NCI-H510A (cell line): ENCODE data around the gene PALD1.

ENCODE experiments used
- DNase-seq: peaks from one replicate; lab custom pipeline; 2025; lab: John Stamatoyannopoulos, UW

Gene PALD1

DNA sequence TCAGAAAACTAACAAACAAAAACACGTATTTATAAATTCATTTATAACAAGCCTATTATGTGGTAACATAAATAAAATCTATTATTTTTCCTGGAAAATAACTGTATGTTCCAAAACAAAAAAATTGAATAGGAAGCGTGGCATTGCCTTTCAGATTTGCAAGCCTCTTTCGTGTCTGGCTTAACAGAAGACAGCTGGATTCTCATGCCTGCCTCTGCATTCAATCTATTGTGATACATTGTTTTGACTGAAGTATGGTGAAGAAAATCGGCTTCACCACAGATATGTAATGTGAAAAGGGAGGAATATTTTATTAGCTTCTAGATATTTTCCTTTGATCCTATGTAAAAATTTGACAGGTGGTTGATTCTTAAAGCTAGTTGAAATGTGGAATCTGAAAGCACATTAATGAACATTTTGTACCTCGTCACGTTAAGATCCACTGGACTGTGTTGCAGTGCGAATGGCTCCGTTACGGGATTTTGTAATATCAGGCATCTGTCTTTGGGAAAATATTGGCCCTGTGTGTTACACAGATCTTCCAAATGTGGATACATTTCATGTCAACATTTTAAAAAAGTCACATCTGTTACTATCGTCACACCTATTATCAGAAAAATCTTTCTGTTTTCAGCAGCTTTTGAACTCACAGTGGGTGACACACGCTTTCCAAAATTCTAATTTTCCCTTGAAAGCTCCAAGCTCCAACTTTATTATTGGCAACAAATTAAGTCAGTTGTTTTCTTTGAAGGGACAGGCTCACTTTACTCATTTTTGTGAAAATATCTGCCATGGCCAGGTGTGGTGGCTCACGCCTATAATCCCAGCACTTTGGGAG lies 26.2 kb downstream of the PALD1 start:
- DNase-seq = no peak

DNA sequence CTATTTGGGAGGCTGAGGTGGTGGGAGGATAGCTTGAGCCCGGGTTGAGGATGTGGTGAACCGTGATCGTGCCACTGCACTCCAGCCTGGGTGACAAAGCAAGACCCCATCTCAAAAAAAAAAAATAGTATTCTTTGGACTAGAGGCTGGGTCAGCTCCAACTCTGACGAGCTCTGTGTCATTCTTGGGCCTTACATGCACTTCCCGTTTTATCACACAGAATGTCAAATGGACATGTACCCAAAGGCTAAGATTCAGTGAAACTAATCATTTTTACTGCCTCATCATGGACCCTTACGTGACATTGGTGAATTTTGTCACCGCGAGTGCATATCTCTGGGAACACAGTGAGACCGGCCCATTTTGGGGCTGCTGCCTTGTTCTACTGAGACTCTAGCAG lies 27.3 kb downstream of the PALD1 start:
- no peak for DNase-seq

- no peak for DNase-seq
Measured at GRCh38 chr10:70507966-70508365, 29.4 kb downstream of the PALD1 start.

- DNase-seq = peak; percentile 13
Measured at GRCh38 chr10:70508912-70509756, 30.6 kb downstream of the PALD1 start.

- DNase-seq = no peak
Measured at GRCh38 chr10:70509757-70510147, 31.2 kb downstream of the PALD1 start.

DNA sequence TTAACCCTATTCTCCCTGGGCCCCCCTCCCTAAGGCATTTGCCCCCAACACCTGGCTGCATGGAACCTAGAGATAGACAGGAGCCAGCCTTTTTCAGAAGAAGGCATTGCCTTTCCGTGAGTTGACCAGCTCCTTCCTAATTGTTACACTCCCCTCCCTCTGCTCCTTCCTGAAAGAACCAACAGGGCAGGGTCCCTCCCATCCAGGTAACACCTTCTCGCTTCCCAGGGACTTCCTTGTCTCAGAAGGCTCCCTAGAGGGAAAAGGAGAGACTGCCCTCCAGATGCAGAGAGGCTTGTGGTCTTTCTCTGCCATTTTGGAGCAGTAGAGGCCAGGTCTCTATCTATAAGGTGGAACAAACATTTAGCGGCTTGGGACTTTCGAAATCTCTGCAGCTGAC lies 31.9 kb downstream of the PALD1 start:
- DNase-seq = no peak

DNA sequence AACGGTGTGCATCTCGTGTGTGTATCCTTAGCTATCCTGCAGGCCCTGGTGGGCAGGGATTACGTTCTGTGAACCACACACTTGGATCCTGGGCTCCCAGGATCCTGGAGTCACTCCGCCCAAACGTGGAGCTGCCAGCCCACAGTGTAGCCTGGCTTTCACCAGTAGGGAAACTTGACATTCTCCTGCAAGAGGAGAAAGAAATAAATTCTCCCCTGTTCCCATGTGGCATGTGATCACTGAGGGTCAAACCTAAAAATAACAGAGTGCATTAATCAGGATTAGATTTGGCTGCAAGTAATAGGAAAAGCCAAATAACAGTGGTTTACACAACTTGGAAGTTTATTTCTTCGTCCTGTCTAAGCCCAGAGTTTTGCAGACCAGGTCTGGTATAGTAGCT lies 32.3 kb downstream of the PALD1 start:
- DNase-seq = no peak

- no peak for DNase-seq
Measured at GRCh38 chr10:70512149-70512639, 33.6 kb downstream of the PALD1 start.

DNA sequence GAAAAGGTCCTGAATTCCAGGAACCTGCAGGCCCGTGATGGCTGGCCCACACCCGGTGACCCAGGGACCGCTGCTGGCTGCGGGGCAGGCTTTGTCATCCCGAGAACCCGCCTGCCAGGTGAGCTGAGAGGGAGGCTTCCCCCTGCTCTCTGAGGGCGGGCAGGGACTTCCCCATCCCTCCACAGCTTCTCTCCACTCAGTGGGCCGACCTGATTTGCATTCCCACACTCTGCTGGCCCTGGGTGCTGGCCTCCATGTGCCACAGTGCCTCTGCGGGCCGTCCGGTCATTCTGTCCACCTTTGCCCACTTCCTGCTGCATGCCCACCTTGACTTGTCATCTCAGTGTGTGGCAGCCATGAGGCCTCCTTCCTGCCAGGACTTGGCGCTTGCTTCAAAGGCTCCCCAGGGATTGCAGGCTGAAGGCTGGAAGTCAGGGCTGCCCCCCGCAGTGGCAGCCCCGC lies 35.3 kb downstream of the PALD1 start:
- no peak for DNase-seq

DNA sequence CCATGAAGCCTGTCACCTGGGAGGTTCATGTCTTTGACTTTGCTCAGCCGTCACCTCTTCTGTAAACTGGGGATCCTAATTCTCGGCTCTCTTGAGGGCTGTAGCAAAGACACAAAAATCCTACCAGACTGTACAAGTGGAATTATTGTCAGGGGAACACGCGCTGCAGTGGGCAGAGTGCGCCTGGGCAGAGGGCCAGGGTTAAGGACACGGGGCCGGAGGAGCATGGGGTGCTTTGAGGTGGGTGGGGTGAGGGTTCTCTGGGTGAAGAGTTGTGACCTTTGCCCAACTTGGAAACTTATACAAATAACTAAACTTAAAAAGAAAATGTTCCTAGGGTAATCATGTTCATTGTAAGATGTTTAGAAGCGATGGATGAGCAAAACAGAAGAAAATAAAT lies 36.0 kb downstream of the PALD1 start:
- DNase-seq = no peak

DNA sequence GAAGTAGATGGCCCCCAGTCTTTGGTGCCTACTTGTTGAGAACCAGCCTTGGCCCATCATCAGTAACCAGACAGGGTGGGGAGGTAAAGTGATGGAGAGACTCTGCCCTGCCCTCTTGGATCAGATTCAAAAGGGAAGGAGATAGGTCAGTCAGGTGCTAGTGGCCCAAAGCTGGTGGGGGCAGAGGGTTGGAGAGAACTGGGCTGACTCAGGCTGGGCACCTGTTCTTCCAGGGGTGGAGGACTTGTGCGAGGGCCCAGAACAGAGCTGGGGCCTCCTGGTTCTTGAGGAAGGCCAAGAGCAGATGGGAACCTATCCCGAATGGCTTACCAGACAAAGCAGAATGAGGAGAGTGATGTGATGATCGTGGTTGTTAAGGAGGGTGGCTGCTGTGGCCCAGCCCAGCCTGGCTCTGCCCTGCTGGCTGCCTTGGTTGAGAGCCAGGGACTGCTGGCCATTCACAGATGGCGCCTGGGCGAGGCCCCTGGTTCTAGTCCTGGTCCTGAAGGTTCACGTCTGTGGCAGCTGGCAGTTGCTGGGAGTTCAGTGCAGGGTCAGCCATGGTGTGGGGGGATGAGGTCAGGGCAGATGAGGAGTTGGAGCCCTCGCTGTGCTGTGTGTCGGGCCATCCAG lies 36.6 kb downstream of the PALD1 start:
- no peak for DNase-seq

- DNase-seq = no peak
Measured at GRCh38 chr10:70518695-70519094, 40.1 kb downstream of the PALD1 start.

- no peak for DNase-seq
Measured at GRCh38 chr10:70523057-70523456, 44.5 kb downstream of the PALD1 start.

- no peak for DNase-seq
Measured at GRCh38 chr10:70523549-70523948, 45.0 kb downstream of the PALD1 start.

DNA sequence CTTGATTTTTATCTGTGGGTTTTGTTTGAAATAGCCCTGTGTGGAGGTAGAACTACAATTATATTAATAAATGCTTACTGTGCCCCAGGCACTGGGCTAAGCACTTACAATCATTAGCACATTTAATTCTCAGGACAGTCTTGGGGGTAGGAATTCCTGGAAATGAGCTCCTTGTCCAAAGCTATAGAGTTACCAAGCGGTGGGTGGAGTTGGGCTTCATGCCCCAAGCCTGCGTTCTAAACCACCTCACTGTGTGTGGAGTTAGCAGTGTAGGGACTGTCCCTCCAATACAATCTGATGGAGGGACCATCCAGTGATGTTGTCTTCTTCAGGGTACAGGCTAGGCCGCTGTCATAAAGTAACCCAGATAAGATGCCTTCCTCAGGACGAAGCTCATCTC lies 49.7 kb downstream of the PALD1 start:
- no peak for DNase-seq

DNA sequence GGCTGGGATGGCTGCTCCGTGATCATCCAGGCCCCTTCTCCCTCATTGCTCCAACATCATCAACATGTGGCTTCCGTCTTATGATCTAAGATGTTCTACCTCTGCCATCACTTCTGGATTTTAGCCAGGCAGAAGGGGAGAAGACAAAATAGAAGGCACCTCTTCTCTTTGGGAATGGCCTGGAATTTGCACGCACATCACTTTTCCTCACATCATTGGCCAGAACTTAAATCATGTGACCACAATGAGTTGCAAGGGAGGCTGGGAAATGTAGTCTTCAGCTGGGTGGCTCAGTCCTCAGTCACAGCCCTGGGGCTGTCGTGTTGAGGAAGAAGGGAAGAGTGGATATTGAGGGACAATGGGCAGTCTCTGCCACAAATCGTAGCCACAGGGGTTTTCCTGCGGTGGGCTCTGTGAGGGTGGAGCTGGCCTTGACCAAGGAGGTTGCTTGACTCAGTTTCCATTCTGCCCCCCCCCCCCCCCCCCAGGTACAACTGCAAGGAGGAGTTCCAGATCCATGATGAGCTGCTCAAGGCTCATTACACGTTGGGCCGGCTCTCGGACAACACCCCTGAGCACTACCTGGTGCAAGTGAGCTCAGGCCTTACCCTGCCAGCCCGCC lies 50.3 kb downstream of the PALD1 start:
- DNase-seq = no peak

DNA sequence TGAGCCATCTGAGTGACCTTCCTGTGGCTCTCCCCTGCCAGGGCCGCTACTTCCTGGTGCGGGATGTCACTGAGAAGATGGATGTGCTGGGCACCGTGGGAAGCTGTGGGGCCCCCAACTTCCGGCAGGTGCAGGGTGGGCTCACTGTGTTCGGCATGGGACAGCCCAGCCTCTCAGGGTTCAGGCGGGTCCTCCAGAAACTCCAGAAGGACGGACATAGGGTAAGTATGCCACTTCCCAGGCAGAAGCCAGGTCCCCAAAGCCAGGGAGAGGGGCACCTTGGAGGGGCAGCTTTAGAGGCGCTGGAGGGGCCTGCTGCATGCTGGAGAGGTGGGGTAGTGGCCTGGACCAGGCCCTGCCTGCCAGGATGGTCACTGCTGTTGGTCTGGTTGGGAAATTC lies 51.3 kb downstream of the PALD1 start:
- no peak for DNase-seq

- DNase-seq = no peak
Measured at GRCh38 chr10:70530315-70530714, 51.7 kb downstream of the PALD1 start.

DNA sequence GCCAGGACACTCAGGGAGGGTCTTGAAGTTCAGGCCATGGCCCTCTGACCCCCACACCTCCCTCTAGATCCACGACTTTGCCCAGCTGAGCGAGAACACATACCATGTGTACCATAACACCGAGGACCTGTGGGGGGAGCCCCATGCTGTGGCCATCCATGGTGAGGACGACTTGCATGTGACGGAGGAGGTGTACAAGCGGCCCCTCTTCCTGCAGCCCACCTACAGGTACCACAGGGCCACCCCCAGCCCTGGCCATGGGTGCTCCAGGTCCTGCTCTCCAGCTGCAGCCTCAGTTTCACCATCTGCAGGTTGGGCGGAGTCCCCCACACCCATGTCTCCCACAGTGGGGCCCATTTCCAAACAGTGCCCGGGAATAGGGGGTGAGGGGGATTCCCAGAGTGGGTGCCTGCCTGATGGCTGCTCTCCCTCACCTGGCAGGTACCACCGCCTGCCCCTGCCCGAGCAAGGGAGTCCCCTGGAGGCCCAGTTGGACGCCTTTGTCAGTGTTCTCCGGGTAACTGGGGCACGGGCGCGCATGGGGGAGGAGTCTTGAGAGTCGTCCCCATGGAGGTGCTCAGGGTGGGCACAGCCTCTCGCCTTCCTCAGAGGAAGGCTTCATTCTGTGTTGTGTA lies 54.1 kb downstream of the PALD1 start:
- no peak for DNase-seq

GRCh38 chr10:70533189-70533558 lies 54.6 kb downstream of the PALD1 start:
- no peak for DNase-seq

DNA sequence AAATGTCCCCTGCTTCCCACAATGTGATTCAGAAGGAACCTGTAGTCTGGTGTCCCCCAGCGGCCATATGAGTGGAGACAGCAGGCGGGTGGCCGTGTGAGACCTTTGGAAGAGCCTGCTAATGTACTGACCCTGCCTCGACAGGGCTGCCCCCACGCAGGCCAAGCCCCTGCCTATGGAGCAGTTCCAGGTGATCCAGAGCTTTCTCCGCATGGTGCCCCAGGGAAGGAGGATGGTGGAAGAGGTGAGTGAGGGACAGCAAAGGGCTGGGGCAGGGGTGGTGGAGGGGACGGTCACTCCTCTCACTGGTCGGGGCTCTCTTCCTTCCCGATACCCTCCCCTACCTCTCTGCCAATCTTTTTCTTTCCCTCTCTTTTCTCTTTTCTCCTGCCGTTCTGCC lies 55.7 kb downstream of the PALD1 start:
- no peak for DNase-seq

- no peak for DNase-seq
Measured at GRCh38 chr10:70535001-70535400, 56.4 kb downstream of the PALD1 start.
